Uterus (tissue), 4 donors: ENCODE data around the gene DDT. TPM values are rescaled to one million over a fixed set of nuclear protein-coding genes. Genes with fewer than 3 reads are reported as not detected.
"Not testable (repeated sequence)": the region's sequence is repeated elsewhere in the genome, so short reads cannot be mapped to it uniquely, and the experiment has no call there.

Source experiments
- DNase-seq, 2 donors: peaks; one replicate each; pipeline ENCODE4 v3.0.0-alpha.2; 2019 to 2020
- H3K27ac ChIP-seq, 2 donors: fragments of 200-600 bp; sonication (generic); 1 replicate in 1 of 2; 2 replicates in 1 of 2; pipeline ENCODE4 v1.5.1; 2016 to 2018
- H3K27me3 ChIP-seq, 2 donors: fragments of 200-600 bp; sonication (generic); one replicate each; pipeline ENCODE4 v1.5.1; 2018 to 2019; ENCODE audit warnings: control low read depth in 1 of 2
- H3K36me3 ChIP-seq, 2 donors: fragments of 200-600 bp; sonication (generic); one replicate each; pipeline ENCODE4 v1.5.1; 2019; ENCODE audit warnings: control low read depth in 1 of 2
- H3K4me1 ChIP-seq, 2 donors: fragments of 200-600 bp; sonication (generic); one replicate each; pipeline ENCODE4 v1.5.1; 2018 to 2019; ENCODE audit warnings: control low read depth in 1 of 2
- H3K4me3 ChIP-seq, 2 donors: fragments of 200-600 bp; sonication (generic); 1 replicate in 1 of 2; 2 replicates in 1 of 2; pipeline ENCODE4 v1.5.1; 2018 to 2019; ENCODE audit warnings: mild to moderate bottlenecking in 1 of 2
- H3K9me3 ChIP-seq, 2 donors: fragments of 200-600 bp; sonication (generic); one replicate each; pipeline ENCODE4 v1.5.1; 2019; ENCODE audit warnings: control low read depth in 1 of 2
- POLR2A ChIP-seq, 2 donors: fragments of 450-650 bp; IDR thresholded peaks; one replicate each; pipeline ENCODE4 v1.6.1; 2016; ENCODE audit warnings: antibody characterized with exemption in 2 of 2, mild to moderate bottlenecking in 1 of 2, moderate library complexity in 1 of 2
- intact Hi-C: fragments of 100-400 bp; cut with DNase I; formaldehyde crosslinking; loops from one replicate; pipeline ENCODE4 v1.15.1; 2023; ENCODE audit warnings: low total_unique reads
- total RNA-seq, 4 donors: library from RNA; depleted of rRNA in 3 of 4; stranded (reverse); fragments of >200 nt in 3 of 4; gene quantifications; one replicate each; pipeline versions ENCODE4 v1.1.0 to v1.2.4, GENCODE V29; 2014 to 2023
- TF ChIP-seq, protein P1 (sequence below), 4 experiments: fragments of 200-600 bp in 2 of 4; fragments of 450-650 bp in 2 of 4; sonication (generic) in 2 of 4; IDR thresholded peaks; one replicate each; pipeline ENCODE4 v1.5.1; 2016 to 2019; ENCODE audit warnings: antibody characterized with exemption in 4 of 4, mild to moderate bottlenecking in 2 of 4, moderate library complexity in 1 of 4
- donor health status: DM: yes; HTN: yes; CAD: no.

Gene DDT
- total RNA-seq, 4 donors from 2014 or later = 26.5 to 58.7 (median 48.0) TPM

DNA sequence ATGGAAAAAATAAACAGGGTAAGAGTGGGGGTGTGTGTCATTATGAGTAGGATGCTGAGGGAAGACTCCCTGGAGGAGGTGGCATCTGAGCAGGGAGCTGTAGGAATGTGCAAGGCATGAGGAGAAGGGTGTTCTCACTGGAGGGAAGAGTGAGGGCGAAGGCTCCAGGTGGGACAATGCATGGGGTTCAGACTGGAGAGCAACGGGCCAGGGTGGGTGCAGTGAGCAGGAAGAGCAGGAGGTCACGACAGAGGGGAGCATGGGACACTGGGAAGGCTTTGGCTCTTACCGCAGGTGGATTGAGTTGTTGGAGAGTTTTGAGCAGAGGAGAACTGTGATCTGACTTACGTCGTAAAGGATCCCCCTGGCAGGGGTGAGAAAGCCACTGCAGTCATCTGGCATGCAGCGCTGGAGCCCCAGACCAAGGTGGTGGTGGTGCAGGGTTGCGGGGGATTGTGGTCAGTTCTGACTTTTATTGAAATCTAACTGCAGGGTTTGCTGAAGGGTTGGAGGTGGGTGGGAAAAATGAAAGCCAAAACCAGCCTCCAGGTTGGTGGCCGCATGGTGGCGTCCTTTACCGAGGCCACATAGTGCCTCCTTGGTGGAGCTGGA lies 21.3 kb downstream of the DDT start:
- H3K36me3 ChIP-seq, H3K27me3 ChIP-seq, H3K4me3 ChIP-seq, DNase-seq, intact Hi-C loops, H3K27ac ChIP-seq, H3K9me3 ChIP-seq, H3K4me1 ChIP-seq: not testable (repeated sequence)

DNA sequence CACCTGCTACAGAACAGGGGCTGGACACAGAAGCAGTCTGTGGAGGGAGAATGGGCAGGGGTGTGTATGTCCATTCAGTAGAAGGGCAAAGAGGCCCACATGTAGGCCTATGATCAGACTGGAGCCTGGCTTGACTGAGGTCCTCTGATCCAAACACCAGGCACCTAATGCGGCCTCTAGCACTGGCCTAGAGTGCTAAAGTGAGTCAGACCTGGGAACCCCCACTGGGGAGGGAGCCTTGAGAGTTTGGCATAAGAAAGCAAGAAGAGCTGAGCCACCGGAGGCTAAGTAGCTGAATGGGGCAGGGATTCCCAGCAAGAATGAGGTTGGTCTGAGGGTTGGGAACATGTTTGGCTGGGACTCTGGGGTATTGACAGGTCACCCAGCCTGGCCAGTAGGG lies 22.9 kb downstream of the DDT start:
- H3K27ac ChIP-seq, H3K9me3 ChIP-seq, H3K4me1 ChIP-seq, intact Hi-C loops, H3K27me3 ChIP-seq, H3K4me3 ChIP-seq, H3K36me3 ChIP-seq, DNase-seq: not testable (repeated sequence)

DNA sequence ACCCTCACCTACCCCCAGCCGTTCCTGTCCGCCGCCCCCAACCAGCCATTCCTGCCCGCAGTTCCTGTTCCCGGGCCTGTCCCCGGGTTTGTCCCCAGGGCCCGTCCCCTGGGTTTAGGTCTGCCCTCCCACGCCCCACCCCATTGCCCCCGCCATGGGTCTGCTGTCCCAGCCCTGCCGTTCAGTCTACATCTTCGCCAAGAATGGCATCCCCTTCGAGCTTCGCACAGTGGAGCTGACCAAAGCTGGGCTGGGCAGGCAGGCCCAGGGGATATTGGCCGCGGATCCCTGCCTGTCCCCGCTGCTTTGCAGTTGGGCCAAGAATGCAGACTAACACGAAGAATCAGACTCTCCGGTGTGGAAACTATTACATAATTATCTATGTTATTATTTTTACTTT lies 24.5 kb downstream of the DDT start:
- H3K27ac ChIP-seq, H3K27me3 ChIP-seq, intact Hi-C loops, H3K9me3 ChIP-seq, H3K4me1 ChIP-seq, DNase-seq, H3K36me3 ChIP-seq, H3K4me3 ChIP-seq: not testable (repeated sequence)

DNA sequence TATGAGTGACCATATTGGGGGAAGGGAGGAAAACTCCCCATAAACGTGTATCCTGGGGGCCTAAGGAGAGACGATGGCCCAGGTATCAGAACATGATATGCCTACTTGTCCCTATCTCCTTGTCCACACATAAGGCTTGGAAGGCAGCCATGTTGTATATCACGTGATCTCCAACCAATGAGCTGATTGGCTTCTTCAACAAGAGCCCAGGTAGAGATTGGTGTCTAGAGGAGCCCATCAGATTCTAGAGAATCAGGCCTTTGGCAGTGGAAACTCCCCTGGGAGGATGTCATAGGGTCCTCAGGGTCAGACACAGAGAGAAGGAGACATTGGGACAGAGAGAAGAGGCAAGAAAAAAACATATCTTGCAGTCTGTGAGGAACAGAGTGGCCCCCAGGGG lies 26.9 kb downstream of the DDT start:
- H3K4me3 ChIP-seq, H3K9me3 ChIP-seq, intact Hi-C loops, H3K27ac ChIP-seq, H3K4me1 ChIP-seq, DNase-seq, H3K36me3 ChIP-seq, H3K27me3 ChIP-seq: not testable (repeated sequence)

DNA sequence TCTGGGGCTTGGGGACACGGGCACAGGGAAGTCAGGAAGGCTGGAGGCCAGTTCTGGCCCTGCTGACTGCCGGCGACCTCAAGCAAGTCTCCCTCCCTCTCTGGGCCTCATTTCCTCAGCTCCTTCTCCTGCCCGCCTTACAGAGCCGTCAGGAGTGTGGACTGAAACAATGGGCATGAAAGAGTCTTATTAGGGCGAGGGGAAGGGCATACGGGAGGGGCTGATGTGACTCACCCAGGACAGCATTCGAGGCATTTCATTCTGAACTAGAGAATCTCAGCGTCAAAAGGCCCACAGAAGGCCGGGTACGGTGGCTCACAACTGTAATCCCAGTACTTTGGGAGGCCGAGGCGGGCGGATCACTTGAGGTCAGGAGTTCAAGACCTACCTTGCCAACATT lies 34.1 kb downstream of the DDT start:
- H3K27me3 ChIP-seq, H3K4me1 ChIP-seq, intact Hi-C loops, H3K27ac ChIP-seq, H3K4me3 ChIP-seq, DNase-seq, H3K9me3 ChIP-seq, H3K36me3 ChIP-seq: not testable (repeated sequence)

DNA sequence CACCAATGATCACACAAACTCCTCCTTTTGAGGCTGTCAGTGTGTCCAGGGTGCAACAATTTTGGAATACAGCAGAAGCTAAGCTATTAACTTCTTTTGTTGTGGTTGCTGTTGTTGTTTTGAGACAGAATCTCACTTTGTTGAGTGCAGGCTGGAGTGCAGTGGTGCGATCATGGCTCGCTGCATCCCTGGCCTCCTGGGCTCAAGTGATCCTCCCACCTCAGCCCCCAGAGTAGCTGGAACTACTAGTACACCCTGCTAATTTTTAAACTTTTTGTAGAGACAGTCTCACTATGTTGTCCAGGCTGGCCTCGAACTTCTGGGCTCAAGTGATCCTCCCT lies 35.3 kb downstream of the DDT start:
- TF ChIP-seq, protein P1, sequence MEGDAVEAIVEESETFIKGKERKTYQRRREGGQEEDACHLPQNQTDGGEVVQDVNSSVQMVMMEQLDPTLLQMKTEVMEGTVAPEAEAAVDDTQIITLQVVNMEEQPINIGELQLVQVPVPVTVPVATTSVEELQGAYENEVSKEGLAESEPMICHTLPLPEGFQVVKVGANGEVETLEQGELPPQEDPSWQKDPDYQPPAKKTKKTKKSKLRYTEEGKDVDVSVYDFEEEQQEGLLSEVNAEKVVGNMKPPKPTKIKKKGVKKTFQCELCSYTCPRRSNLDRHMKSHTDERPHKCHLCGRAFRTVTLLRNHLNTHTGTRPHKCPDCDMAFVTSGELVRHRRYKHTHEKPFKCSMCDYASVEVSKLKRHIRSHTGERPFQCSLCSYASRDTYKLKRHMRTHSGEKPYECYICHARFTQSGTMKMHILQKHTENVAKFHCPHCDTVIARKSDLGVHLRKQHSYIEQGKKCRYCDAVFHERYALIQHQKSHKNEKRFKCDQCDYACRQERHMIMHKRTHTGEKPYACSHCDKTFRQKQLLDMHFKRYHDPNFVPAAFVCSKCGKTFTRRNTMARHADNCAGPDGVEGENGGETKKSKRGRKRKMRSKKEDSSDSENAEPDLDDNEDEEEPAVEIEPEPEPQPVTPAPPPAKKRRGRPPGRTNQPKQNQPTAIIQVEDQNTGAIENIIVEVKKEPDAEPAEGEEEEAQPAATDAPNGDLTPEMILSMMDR (IDR thresholded peaks at IDR 0.05) = no peak
- no peak for TF ChIP-seq POLR2A (IDR thresholded peaks at IDR 0.05)
- no peaks in the 10 kb centered on the region for H3K27me3 ChIP-seq
- intact Hi-C loops = no loop called here
- H3K4me1 ChIP-seq = no peaks in the 10 kb centered on the region
- H3K27ac ChIP-seq = no peak overlapping the region
- no peak overlapping the region for H3K4me3 ChIP-seq
- no peak for DNase-seq
- no peaks in the 10 kb centered on the region for H3K9me3 ChIP-seq
- H3K36me3 ChIP-seq = no peaks in the 10 kb centered on the region

DNA sequence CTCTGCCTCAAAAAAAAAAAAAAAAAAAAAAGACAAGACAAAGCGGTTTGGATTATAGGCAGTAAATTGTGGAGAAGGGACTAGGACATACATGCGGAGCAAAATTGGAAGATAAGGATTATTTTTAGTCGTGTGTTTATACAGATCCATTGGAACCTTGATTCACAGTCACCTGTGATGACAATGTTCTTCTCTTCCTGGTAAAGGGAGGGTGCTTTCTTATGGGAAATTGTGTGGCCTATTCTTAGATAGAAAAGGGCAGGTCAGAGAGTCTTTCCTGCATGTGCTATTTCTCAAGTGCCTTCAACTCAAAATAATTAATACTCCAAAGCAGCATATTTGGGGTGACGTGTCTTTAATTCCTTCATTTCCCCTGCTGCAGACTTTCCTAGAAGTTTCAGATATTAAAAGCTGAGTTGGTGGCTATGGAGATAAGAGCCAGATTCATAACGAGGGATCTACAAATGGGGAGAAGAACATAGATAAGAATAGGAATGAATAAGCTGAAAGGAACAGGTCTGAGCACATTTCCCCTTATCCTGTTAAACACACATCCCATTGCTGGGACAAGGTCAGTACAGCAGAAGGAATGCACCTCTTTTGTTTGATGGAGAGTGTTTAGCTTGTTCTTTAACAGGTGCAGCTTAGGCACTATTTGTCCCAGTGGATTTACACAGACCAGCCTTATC lies 35.8 kb downstream of the DDT start:
- no peak for DNase-seq
- Histone ChIP-seq H3K27me3 (no peaks in the 10 kb centered on the region), H3K4me1 (no peaks in the 10 kb centered on the region), H3K4me3 (no peak overlapping the region), H3K36me3 (no peaks in the 10 kb centered on the region), H3K9me3 (no peaks in the 10 kb centered on the region), H3K27ac (no peak overlapping the region)
- no peak for TF ChIP-seq POLR2A (IDR thresholded peaks at IDR 0.05)
- TF ChIP-seq, protein P1 (IDR thresholded peaks at IDR 0.05) = no peak
- intact Hi-C loops = no loop called here

DNA sequence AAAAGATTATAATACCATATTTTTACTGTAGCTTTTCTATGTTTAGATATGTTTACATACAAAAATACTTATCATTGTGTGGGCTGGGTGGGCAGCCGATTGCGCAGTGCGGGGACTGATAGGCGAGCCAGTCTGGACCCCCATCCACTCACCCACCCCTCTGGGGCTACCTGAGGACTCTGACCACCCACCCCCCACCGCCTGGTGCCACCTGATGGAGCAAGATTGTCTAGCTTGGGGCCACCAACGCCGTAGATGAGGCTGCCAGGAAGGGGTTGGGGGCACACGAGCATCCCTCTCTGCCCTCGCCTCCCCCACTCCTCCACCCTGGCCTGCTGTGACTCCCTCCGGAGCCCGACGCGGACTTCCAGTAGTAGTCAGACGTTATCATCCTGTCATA lies 47.7 kb downstream of the DDT start:
- no peak overlapping the region for H3K4me3 ChIP-seq
- H3K27ac ChIP-seq = no peak overlapping the region
- TF ChIP-seq POLR2A (IDR thresholded peaks at IDR 0.05) = no peak
- TF ChIP-seq, protein P1 (IDR thresholded peaks at IDR 0.05) = no peak
- H3K36me3 ChIP-seq = no peaks in the 10 kb centered on the region
- DNase-seq = no peak
- H3K4me1 ChIP-seq = no peaks in the 10 kb centered on the region
- intact Hi-C loops = loop anchor here (5.0 kb wide), 1 partner anchor 46 kb away; the partner anchor contains the start of gene DDT
- no peaks in the 10 kb centered on the region for H3K27me3 ChIP-seq
- H3K9me3 ChIP-seq = no peaks in the 10 kb centered on the region
